ENCODE results near the gene ALDH7A1.
"Not testable (repeated sequence)": the region's sequence is repeated elsewhere in the genome, so short reads cannot be mapped to it uniquely, and the experiment has no call there.

ALDH7A1 gene

GRCh38 chr5:126594748-126595485, at the start of gene ALDH7A1:
Gene ALDH7A1 (minus strand): TSS chr5:126595219. CDS start chr5:126595198, 21 bp downstream.
- no peak for DNase-seq

- no peak for DNase-seq
These were observed 46.4 kb upstream of the ALDH7A1 start for GRCh38 chr5:126641387-126641786.

GRCh38 chr5:126640866-126641265, 45.8 kb upstream of the ALDH7A1 start:
- DNase-seq = no peak

GRCh38 chr5:126636956-126637355, 41.9 kb upstream of the ALDH7A1 start:
- DNase-seq = no peak

GRCh38 chr5:126635585-126635984, 40.6 kb upstream of the ALDH7A1 start:
- DNase-seq = no peak

GRCh38 chr5:126633552-126633951, 38.5 kb upstream of the ALDH7A1 start:
- no peak for DNase-seq

- DNase-seq = no peak
These were observed 36.9 kb upstream of the ALDH7A1 start for GRCh38 chr5:126631920-126632319.

GRCh38 chr5:126628102-126628501, 33.1 kb upstream of the ALDH7A1 start:
- no peak for DNase-seq

GRCh38 chr5:126624534-126624933, 29.5 kb upstream of the ALDH7A1 start:
- DNase-seq = no peak

- DNase-seq = no peak
These were observed 24.8 kb upstream of the ALDH7A1 start for GRCh38 chr5:126619781-126620180.

GRCh38 chr5:126617603-126618002, 22.6 kb upstream of the ALDH7A1 start:
- DNase-seq = not testable (repeated sequence)

- no peak for DNase-seq
These were observed 20.3 kb upstream of the ALDH7A1 start for GRCh38 chr5:126615286-126615685.

GRCh38 chr5:126613941-126614592, 19.0 kb upstream of the ALDH7A1 start:
- DNase-seq = no peak

GRCh38 chr5:126610616-126611015, 15.6 kb upstream of the ALDH7A1 start:
- DNase-seq = no peak

- no peak for DNase-seq
These were observed 15.1 kb upstream of the ALDH7A1 start for GRCh38 chr5:126610160-126610559.

GRCh38 chr5:126605525-126605924, 10.5 kb upstream of the ALDH7A1 start:
- no peak for DNase-seq

- DNase-seq = no peak
These were observed 8.5 kb upstream of the ALDH7A1 start for GRCh38 chr5:126603402-126603991.

GRCh38 chr5:126600631-126601511, 5.9 kb upstream of the ALDH7A1 start, which contains the start of gene PHAX:
Gene PHAX (plus strand): TSS chr5:126600947. CDS start chr5:126600963, 16 bp downstream.
- DNase-seq = no peak

GRCh38 chr5:126599971-126600630, 5.1 kb upstream of the ALDH7A1 start:
- DNase-seq = not testable (repeated sequence)

GRCh38 chr5:126599499-126599898, 4.5 kb upstream of the ALDH7A1 start:
- DNase-seq = no peak

- DNase-seq = no peak
These were observed 2.1 kb upstream of the ALDH7A1 start for GRCh38 chr5:126597156-126597555.

- no peak for DNase-seq
These were observed 566 bp upstream of the ALDH7A1 start for GRCh38 chr5:126595486-126596083.
